OCI-LY3 (cell line): ENCODE measurements around the gene CNGA1.
"Not testable (repeated sequence)": the region's sequence is repeated elsewhere in the genome, so short reads cannot be mapped to it uniquely, and the experiment has no call there.

ENCODE experiments used
- CTCF ChIP-seq: fragments of 200-600, 300-600 bp; sonication (generic); IDR thresholded peaks from 2 replicates; pipeline ENCODE4 v1.5.1; 2014; ENCODE audit warnings: antibody characterized with exemption, low read length, low read depth
- EZH2phosphoT487 ChIP-seq: fragments of 200-600 bp; shearing (Covaris generic); IDR thresholded peaks from 2 replicates; pipeline ENCODE4 v1.6.1; 2018; ENCODE audit warnings: antibody characterized with exemption, mixed run types, low read depth

DNA sequence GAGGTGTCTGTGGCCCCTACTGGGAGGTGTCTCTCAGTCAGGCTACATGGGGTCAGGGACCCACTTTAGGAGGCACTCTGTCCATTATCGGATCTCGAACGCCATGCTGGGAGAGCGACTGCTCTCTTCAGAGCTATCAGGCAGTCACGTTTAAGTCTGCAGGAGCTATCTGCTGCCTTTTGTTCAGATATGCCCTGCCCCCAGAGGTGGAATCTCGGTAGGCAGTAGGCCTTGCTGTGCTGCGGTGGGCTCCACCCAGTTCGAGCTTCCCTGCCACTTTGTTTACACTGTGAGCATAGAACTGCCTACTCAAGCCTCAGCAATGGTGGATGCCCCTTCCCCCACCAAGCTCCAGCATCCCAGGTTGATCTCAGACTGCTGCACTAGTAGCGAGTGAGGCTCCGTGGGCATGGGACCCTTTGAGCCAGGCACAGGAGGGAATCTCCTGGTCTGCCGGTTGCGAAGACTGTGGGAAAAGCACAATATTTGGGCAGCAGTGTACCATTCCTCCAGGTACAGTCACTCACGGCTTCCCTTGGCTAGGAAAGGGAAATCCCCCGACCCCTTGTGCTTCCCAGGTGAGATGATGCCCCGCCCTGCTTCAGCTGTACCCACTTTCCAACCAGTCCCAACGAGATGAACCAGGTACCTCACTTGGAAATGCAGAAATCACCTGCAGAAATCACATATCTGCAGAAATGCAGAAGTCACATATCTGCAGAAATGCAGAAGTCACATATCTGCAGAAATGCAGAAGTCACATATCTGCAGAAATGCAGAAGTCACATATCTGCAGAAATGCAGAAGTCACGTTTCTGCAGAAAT is 93.8 kb downstream of the CNGA1 start:
- not testable (repeated sequence) for TF ChIP-seq CTCF, EZH2phosphoT487
